ENCODE results near the gene FLT1.
A peak's percentile ranks its signal among the peaks of the same experiment; 100 is the strongest.

Gene FLT1

DNA sequence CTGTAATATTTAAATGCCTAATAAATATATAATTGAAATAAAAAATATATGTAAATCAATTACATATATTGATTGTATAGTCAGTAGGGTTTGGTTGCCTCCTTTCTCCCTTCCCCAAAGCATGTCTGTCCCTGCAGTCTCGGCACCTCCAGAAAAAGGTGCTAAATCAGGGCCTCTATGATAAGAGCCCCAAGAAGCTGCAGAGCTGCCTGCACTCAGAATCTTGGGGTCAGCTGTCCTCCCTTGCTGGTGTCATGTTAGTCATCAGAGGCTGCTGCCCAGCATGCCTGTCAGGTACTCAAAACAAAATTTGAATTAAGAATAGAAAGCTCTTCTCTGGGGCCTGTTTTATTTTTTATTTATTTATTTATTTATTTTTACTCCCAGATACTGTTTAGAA, 9.8 kb downstream of the FLT1 start:
- DNase-seq (ENCODE audit: low spot score in 2 of 2): no peak
- Mint-ChIP-seq H3K4me1 (no peaks in the 10 kb centered on the region), H3K9me3 (no peaks in the 10 kb centered on the region), H3K27ac (no peak overlapping the region), H3K4me3 (no peak overlapping the region), H3K36me3 (no peaks in the 10 kb centered on the region)
- ATAC-seq: no peak

- Mint-ChIP-seq H3K9me3 (no peaks in the 10 kb centered on the region), H3K27ac (no peak overlapping the region), H3K4me1 (no peaks in the 10 kb centered on the region), H3K36me3 (no peaks in the 10 kb centered on the region), H3K4me3 (no peak overlapping the region)
- DNase-seq (ENCODE audit: low spot score in 2 of 2) (no peak), ATAC-seq (no peak)
These were observed 11.5 kb downstream of the FLT1 start for GRCh38 chr13:28483313-28483931.

- H3K27ac Mint-ChIP-seq: no peak overlapping the region
- no peaks in the 10 kb centered on the region for H3K9me3 Mint-ChIP-seq
- no peaks in the 10 kb centered on the region for H3K36me3 Mint-ChIP-seq
- ATAC-seq (no peak), DNase-seq (ENCODE audit: low spot score in 2 of 2) (no peak)
- H3K4me1 Mint-ChIP-seq: no peaks in the 10 kb centered on the region
- H3K4me3 Mint-ChIP-seq: no peak overlapping the region
These were observed 15.9 kb downstream of the FLT1 start for GRCh38 chr13:28479005-28479404.

- DNase-seq (ENCODE audit: low spot score in 2 of 2) (no peak), ATAC-seq (no peak)
- H3K4me3 Mint-ChIP-seq: no peak overlapping the region
- H3K36me3 Mint-ChIP-seq: no peaks in the 10 kb centered on the region
- H3K4me1 Mint-ChIP-seq: no peaks in the 10 kb centered on the region
- H3K9me3 Mint-ChIP-seq: no peaks in the 10 kb centered on the region
- no peak overlapping the region for H3K27ac Mint-ChIP-seq
These were observed 16.8 kb downstream of the FLT1 start for GRCh38 chr13:28478127-28478526.

- no peaks in the 10 kb centered on the region for H3K36me3 Mint-ChIP-seq
- no peaks in the 10 kb centered on the region for H3K4me1 Mint-ChIP-seq
- H3K4me3 Mint-ChIP-seq: no peak overlapping the region
- H3K9me3 Mint-ChIP-seq: no peaks in the 10 kb centered on the region
- DNase-seq (ENCODE audit: low spot score in 2 of 2) (no peak), ATAC-seq (no peak)
- no peak overlapping the region for H3K27ac Mint-ChIP-seq
These were observed 17.3 kb downstream of the FLT1 start for GRCh38 chr13:28477709-28477973.

GRCh38 chr13:28476919-28477708, 17.8 kb downstream of the FLT1 start:
- H3K9me3 Mint-ChIP-seq: no peaks in the 10 kb centered on the region
- DNase-seq (ENCODE audit: low spot score in 2 of 2): no peak

GRCh38 chr13:28475916-28476725, 18.8 kb downstream of the FLT1 start:
- H3K9me3 Mint-ChIP-seq: no peaks in the 10 kb centered on the region
- no peak overlapping the region for H3K27ac Mint-ChIP-seq
- DNase-seq (ENCODE audit: low spot score in 2 of 2) (no peak), ATAC-seq (no peak)
- H3K36me3 Mint-ChIP-seq: no peaks in the 10 kb centered on the region
- no peaks in the 10 kb centered on the region for H3K4me1 Mint-ChIP-seq
- H3K4me3 Mint-ChIP-seq: no peak overlapping the region

More at GRCh38 chr13:28476919-28477708, 17.8 kb downstream of the FLT1 start:
- no peak overlapping the region for H3K27ac Mint-ChIP-seq
- ATAC-seq: no peak
- H3K4me3 Mint-ChIP-seq: no peak overlapping the region
- H3K4me1 Mint-ChIP-seq: no peaks in the 10 kb centered on the region
- H3K36me3 Mint-ChIP-seq: no peaks in the 10 kb centered on the region

- Mint-ChIP-seq H3K36me3 (no peaks in the 10 kb centered on the region), H3K4me1 (no peaks in the 10 kb centered on the region), H3K27ac (no peak overlapping the region), H3K4me3 (no peak overlapping the region), H3K9me3 (no peaks in the 10 kb centered on the region)
- ATAC-seq: no peak
- no peak for DNase-seq (ENCODE audit: low spot score in 2 of 2)
These were observed 20.3 kb downstream of the FLT1 start for GRCh38 chr13:28474491-28475134.

DNA sequence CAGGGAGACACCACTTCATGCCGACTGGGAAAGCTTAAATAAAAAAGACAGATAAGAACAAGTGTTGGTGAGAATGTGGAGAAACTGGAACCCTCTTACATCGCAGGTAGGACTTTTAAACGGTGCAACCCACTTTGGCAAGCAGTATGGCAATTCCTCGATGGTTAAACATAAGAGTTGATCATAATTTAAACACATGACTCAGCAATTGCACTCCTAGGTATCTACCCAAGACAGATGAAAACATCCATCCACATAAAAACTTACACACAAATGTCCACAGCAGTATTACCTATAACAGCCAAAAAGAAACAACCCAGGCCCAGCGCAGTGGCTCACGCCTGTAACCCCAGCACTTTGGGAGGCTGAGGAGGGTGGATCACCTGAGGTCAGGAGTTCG, 21.9 kb downstream of the FLT1 start:
- Mint-ChIP-seq H3K36me3 (no peaks in the 10 kb centered on the region), H3K9me3 (no peaks in the 10 kb centered on the region), H3K4me3 (no peak overlapping the region), H3K27ac (no peak overlapping the region), H3K4me1 (no peaks in the 10 kb centered on the region)
- ATAC-seq (no peak), DNase-seq (ENCODE audit: low spot score in 2 of 2) (no peak)

DNA sequence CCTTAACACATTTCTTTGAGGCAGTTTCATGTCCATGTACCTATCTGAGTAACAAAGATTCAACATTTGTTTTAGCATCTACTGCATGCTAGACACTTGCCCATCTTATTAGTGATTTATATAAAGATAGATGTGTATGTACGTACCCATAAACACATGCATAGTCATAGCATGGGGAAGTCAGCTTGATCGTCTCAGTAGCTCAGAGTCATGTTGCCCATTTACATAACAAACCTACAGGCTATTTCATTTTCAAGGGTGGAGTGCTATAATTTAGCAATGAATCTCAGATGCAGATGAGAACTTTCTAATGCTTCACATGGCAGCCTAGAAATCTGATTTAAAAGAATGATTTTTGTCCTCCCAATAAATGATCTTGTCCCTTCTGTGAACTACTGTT, 23.5 kb downstream of the FLT1 start:
- H3K9me3 Mint-ChIP-seq: no peaks in the 10 kb centered on the region
- H3K4me3 Mint-ChIP-seq: no peak overlapping the region
- ATAC-seq (no peak), DNase-seq (ENCODE audit: low spot score in 2 of 2) (no peak)
- no peaks in the 10 kb centered on the region for H3K36me3 Mint-ChIP-seq
- H3K27ac Mint-ChIP-seq: no peak overlapping the region
- H3K4me1 Mint-ChIP-seq: no peaks in the 10 kb centered on the region

GRCh38 chr13:28470296-28470695, 24.6 kb downstream of the FLT1 start:
- no peak for ATAC-seq
- no peaks in the 10 kb centered on the region for H3K9me3 Mint-ChIP-seq
- no peak overlapping the region for H3K27ac Mint-ChIP-seq
- H3K4me1 Mint-ChIP-seq: no peaks in the 10 kb centered on the region
- H3K36me3 Mint-ChIP-seq: no peaks in the 10 kb centered on the region
- no peak overlapping the region for H3K4me3 Mint-ChIP-seq
- DNase-seq (ENCODE audit: low spot score in 2 of 2): no peak

GRCh38 chr13:28469316-28469715, 25.6 kb downstream of the FLT1 start:
- no peaks in the 10 kb centered on the region for H3K4me1 Mint-ChIP-seq
- DNase-seq (ENCODE audit: low spot score in 2 of 2) (no peak), ATAC-seq (no peak)
- H3K36me3 Mint-ChIP-seq: no peaks in the 10 kb centered on the region
- no peak overlapping the region for H3K27ac Mint-ChIP-seq
- no peak overlapping the region for H3K4me3 Mint-ChIP-seq
- no peaks in the 10 kb centered on the region for H3K9me3 Mint-ChIP-seq

DNA sequence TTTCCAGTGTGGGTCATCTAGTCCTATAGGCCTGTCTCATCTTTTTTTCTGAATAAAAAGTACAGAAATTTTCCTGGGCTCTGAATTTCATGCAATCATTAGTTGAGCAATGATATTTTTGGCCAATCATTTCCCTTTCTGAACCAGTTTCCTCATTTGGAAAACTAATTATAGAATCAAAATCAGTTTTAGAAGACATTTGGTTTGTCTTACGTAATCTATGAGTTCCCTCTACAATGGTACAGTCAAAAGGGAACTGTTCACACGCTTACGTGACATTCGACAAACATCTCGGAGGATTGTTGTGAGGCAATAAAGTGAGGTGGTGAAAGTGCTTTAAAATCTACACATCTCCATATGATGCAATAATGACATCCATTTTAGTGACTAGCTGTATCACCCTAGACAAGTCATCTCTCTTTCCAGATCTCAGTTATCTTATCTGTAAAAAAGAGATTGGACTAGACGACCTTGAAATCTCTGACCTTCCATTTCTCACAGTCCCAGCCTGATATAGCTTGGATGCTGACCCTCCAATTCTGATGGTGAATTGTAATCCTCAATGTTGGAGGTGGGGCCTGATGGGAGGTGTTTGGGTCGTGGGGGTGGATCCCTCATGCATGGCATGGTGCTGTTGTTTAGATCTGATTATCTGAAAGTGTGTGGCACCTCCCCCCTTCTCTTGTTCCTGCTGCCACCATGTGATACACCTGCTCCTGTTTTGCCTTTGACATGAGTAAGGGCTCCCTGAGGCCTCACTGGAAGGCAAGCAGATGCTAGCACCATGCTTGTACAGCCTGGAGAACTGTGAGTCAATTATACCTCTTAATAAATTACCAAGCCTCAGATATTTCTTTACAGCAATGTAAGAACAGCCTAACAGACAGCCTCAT, 26.7 kb downstream of the FLT1 start:
- Mint-ChIP-seq H3K27ac (no peak overlapping the region), H3K9me3 (no peaks in the 10 kb centered on the region), H3K4me1 (no peaks in the 10 kb centered on the region), H3K4me3 (no peak overlapping the region), H3K36me3 (no peaks in the 10 kb centered on the region)
- no peak for DNase-seq (ENCODE audit: low spot score in 2 of 2)
- ATAC-seq: peak; percentile 79

- H3K9me3 Mint-ChIP-seq: no peaks in the 10 kb centered on the region
- no peak for DNase-seq (ENCODE audit: low spot score in 2 of 2)
- H3K36me3 Mint-ChIP-seq: no peaks in the 10 kb centered on the region
- ATAC-seq: no peak
- H3K4me1 Mint-ChIP-seq: no peaks in the 10 kb centered on the region
- H3K4me3 Mint-ChIP-seq: no peak overlapping the region
- H3K27ac Mint-ChIP-seq: no peak overlapping the region
These were observed 27.9 kb downstream of the FLT1 start for GRCh38 chr13:28467034-28467433.

GRCh38 chr13:28466151-28466550, 28.8 kb downstream of the FLT1 start:
- H3K36me3 Mint-ChIP-seq: no peaks in the 10 kb centered on the region
- ATAC-seq (no peak), DNase-seq (ENCODE audit: low spot score in 2 of 2) (no peak)
- no peaks in the 10 kb centered on the region for H3K4me1 Mint-ChIP-seq
- no peaks in the 10 kb centered on the region for H3K9me3 Mint-ChIP-seq
- H3K27ac Mint-ChIP-seq: no peak overlapping the region
- no peak overlapping the region for H3K4me3 Mint-ChIP-seq
